ENCODE data around the gene RNF220.

DNA sequence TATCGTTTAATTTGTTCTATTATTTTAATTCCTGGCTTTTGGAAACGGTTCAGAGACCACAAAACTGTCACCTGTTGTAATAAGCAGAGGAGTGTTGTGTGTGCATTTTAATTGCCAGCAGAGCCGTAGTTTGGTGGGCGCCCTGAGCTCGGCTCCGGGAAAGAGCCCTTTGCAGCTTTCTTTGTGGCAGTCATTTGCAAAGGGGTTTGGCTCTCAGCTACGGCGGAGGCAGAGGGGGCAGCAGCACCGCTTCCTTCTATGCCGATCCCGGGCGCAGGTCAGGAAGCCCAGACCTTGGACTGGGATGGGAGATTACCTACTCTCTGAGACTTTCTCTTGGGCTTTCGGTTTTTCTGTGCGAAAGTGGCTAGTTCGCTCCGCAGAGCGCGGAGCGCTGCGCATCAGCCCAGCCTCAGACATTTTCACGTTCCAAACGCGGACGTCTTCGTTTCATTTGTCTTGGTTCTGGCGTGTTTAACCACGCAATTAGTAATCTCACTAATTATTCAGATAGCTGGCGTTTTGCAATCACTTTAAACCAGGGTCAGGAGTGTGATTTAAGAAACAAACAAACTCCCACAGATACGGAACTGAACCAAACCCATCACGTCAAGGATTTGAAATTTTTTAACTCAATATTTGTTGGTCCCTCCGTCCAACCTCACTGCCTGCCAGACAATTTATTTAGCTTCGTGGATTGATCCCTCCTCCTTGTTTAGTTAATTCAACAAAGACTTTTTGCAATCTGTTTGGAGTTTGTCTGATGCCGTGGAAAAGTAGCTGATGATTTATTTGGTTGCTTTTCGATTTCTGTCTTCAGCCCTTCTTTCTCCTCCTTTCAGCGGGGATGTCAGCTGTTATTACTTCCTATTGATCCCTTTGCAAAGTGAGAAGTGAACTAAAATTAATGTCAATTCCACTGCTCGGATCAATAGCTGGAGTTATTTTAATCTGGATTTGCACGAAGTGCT, 3.9 kb downstream of the RNF220 start:
- TF ChIP-seq, protein P1, sequence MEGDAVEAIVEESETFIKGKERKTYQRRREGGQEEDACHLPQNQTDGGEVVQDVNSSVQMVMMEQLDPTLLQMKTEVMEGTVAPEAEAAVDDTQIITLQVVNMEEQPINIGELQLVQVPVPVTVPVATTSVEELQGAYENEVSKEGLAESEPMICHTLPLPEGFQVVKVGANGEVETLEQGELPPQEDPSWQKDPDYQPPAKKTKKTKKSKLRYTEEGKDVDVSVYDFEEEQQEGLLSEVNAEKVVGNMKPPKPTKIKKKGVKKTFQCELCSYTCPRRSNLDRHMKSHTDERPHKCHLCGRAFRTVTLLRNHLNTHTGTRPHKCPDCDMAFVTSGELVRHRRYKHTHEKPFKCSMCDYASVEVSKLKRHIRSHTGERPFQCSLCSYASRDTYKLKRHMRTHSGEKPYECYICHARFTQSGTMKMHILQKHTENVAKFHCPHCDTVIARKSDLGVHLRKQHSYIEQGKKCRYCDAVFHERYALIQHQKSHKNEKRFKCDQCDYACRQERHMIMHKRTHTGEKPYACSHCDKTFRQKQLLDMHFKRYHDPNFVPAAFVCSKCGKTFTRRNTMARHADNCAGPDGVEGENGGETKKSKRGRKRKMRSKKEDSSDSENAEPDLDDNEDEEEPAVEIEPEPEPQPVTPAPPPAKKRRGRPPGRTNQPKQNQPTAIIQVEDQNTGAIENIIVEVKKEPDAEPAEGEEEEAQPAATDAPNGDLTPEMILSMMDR (IDR thresholded peaks at IDR 0.05) = no peak
- TF ChIP-seq POLR2A (IDR thresholded peaks at IDR 0.05) = no peak
- TF ChIP-seq EP300 (IDR thresholded peaks at IDR 0.05) = no peak
- peak in 1 of 4 donors; percentile 7 for TF ChIP-seq POLR2AphosphoS5 (IDR thresholded peaks at IDR 0.05)
